Globus pallidus (tissue), 1 donor: Measurements from ENCODE around the gene ADIPOR2.

Experiments
- DNase-seq: peaks from one replicate; pipeline ENCODE4 v3.0.0-alpha.2; 2015; ENCODE audit warnings: low spot score

The ADIPOR2 gene

GRCh38 chr12:1799882-1800400 lies 109.1 kb downstream of the ADIPOR2 start:
- no peak for DNase-seq

GRCh38 chr12:1800401-1801302 lies 109.8 kb downstream of the ADIPOR2 start:
- DNase-seq = peak; percentile 64

- DNase-seq = no peak
Observed at GRCh38 chr12:1801303-1801975, 110.6 kb downstream of the ADIPOR2 start.

GRCh38 chr12:1803736-1804135 lies 112.9 kb downstream of the ADIPOR2 start:
- no peak for DNase-seq

- DNase-seq = peak; percentile 91
Observed at GRCh38 chr12:1804545-1805332, 113.9 kb downstream of the ADIPOR2 start.

- no peak for DNase-seq
Observed at GRCh38 chr12:1805441-1806081, 114.7 kb downstream of the ADIPOR2 start.

- DNase-seq = no peak
Observed at GRCh38 chr12:1806301-1807086, 115.6 kb downstream of the ADIPOR2 start.

GRCh38 chr12:1807087-1807860 lies 116.4 kb downstream of the ADIPOR2 start:
- no peak for DNase-seq

- DNase-seq = no peak
Observed at GRCh38 chr12:1808036-1808797, 117.3 kb downstream of the ADIPOR2 start.

GRCh38 chr12:1808798-1809480 lies 118.1 kb downstream of the ADIPOR2 start:
- DNase-seq = no peak

- DNase-seq = no peak
Observed at GRCh38 chr12:1809591-1810190, 118.8 kb downstream of the ADIPOR2 start.

GRCh38 chr12:1810201-1810930 lies 119.5 kb downstream of the ADIPOR2 start:
- no peak for DNase-seq

- no peak for DNase-seq
Observed at GRCh38 chr12:1810931-1811280, 120.0 kb downstream of the ADIPOR2 start.

GRCh38 chr12:1811281-1811947 lies 120.5 kb downstream of the ADIPOR2 start:
- DNase-seq = no peak

GRCh38 chr12:1811948-1812291 lies 121.0 kb downstream of the ADIPOR2 start:
- DNase-seq = no peak

GRCh38 chr12:1812650-1813302 lies 121.9 kb downstream of the ADIPOR2 start:
- peak; percentile 42 for DNase-seq

GRCh38 chr12:1814266-1814665 lies 123.4 kb downstream of the ADIPOR2 start:
- DNase-seq = no peak
